ENCODE results near the gene MAGI2. TPM values are rescaled to one million over a fixed set of nuclear protein-coding genes. Genes with fewer than 3 reads are reported as not detected.

Gene MAGI2
- total and polyA plus RNA-seq, 2 of the 13 experiments (the other 11 are each of a cell fraction or from before 2014, with no cell fraction given), result 1.5 to 3.8 TPM

DNA sequence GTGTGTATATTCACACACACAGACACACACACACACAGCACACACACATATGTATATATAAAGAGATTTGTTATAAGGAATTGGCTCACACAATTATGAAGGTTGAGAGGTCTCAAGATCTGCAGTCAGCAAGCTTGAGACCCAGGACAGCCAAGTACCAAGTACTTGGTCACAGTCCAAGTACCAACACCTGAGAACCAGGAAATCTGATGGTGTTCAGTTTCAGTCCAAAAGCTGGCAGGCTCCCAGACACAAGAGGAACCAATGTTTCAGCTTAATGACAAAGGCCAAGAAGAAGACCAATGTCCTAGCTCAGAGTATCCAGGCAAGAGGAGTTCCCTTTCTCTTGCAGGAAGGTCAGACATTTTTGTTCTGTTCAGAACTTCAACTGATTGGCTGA lies 780.2 kb downstream of the MAGI2 start:
- Histone ChIP-seq H3K27ac (ENCODE audit: extremely low read length, insufficient read depth, low read length) (no peak overlapping the region), H4K20me1 (ENCODE audit: insufficient read depth, low read length) (no peaks in the 10 kb centered on the region), H2AFZ (ENCODE audit: low read length) (no peak overlapping the region), H3K27me3 (ENCODE audit: control insufficient read depth in 1 of 2, insufficient read depth in 2 of 2, low read length in 2 of 2) (no peaks in the 10 kb centered on the region), H3K79me2 (ENCODE audit: insufficient read depth, low read length) (no peaks in the 10 kb centered on the region), H3K4me2 (ENCODE audit: low read depth, low read length) (no peak overlapping the region), H3K9ac (ENCODE audit: insufficient read depth, low read depth, low read length) (no peak overlapping the region), H3K9me3 (ENCODE audit: low read length) (no peaks in the 10 kb centered on the region), H3K36me3 (replicated peaks in 1 of 2; ENCODE audit: control insufficient read depth in 1 of 2, insufficient read depth in 2 of 2, low read length in 2 of 2) (no peaks in the 10 kb centered on the region), H3K4me1 (ENCODE audit: insufficient read depth, low read length) (no peaks in the 10 kb centered on the region), H3K4me3 (replicated peaks in 1 of 3; ENCODE audit: insufficient read depth in 1 of 3, low read depth in 2 of 3, low read length in 3 of 3) (no peak overlapping the region)
- CTCF ChIA-PET (ENCODE audit: low intra/inter-chr PET ratio, low total read pairs), result no interaction called here
- in situ Hi-C loops (cut with HindIII; ENCODE audit: extremely low pct_ligation_motif_present, low pct_unique_long_range_greater_than_20kb) (no loop called here), intact Hi-C loops (cut with micrococcal nuclease; ENCODE audit: unreplicated experiment) (no loop called here)
- BruUV-seq (replicated peaks), result no TSS peak
- no peak for DNase-seq (ENCODE audit: low spot score)
- no peak for FAIRE-seq
- ATAC-seq, result no peak
- POLR2A ChIA-PET, result no interaction called here
- TF ChIP-seq NAIF1 (CRISPR knock-in tag; IDR thresholded peaks at IDR 0.05; ENCODE audit: borderline replicate concordance), result no peak
- TF ChIP-seq CREB1 (IDR thresholded peaks at IDR 0.05), result no peak
- TF ChIP-seq CREB1 (CRISPR knock-in tag; IDR thresholded peaks at IDR 0.05), result no peak
- TF ChIP-seq SALL2 (CRISPR knock-in tag; IDR thresholded peaks at IDR 0.05), result no peak
- no peak for TF ChIP-seq ZNF878 (CRISPR knock-in tag; IDR thresholded peaks at IDR 0.05)
- TF ChIP-seq ZNF713 (CRISPR knock-in tag; IDR thresholded peaks at IDR 0.05), result no peak

DNA sequence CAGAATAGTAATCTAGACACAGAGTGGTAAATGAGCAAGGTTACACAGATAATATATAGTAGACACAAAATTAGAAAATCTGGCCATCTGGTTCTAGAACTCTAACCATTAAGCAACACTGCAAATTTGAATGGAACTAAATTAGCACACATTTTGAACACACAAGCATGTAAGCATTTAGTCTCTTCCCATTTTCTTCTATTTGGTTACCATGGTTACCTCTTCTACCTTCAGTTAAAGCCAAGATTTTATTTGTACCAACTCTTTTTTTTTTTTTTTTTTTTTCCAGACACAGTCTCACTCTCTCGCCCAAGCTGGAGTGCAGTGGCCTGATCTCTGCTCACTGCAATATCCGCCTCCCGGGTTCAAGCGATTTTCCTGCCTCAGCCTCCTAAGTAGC lies 790.5 kb downstream of the MAGI2 start:
- BruUV-seq (replicated peaks), result no TSS peak
- Histone ChIP-seq H3K79me2 (ENCODE audit: insufficient read depth, low read length) (no peaks in the 10 kb centered on the region), H3K9me3 (ENCODE audit: low read length) (no peaks in the 10 kb centered on the region), H3K9ac (ENCODE audit: insufficient read depth, low read depth, low read length) (no peak overlapping the region), H3K4me2 (ENCODE audit: low read depth, low read length) (no peak overlapping the region), H3K27ac (ENCODE audit: extremely low read length, insufficient read depth, low read length) (no peak overlapping the region), H3K4me3 (replicated peaks in 1 of 3; ENCODE audit: insufficient read depth in 1 of 3, low read depth in 2 of 3, low read length in 3 of 3) (no peak overlapping the region), H3K36me3 (replicated peaks in 1 of 2; ENCODE audit: control insufficient read depth in 1 of 2, insufficient read depth in 2 of 2, low read length in 2 of 2) (no peaks in the 10 kb centered on the region), H3K27me3 (ENCODE audit: control insufficient read depth in 1 of 2, insufficient read depth in 2 of 2, low read length in 2 of 2) (no peaks in the 10 kb centered on the region), H4K20me1 (ENCODE audit: insufficient read depth, low read length) (no peaks in the 10 kb centered on the region), H3K4me1 (ENCODE audit: insufficient read depth, low read length) (no peaks in the 10 kb centered on the region), H2AFZ (ENCODE audit: low read length) (no peak overlapping the region)
- intact Hi-C loops (cut with micrococcal nuclease; ENCODE audit: unreplicated experiment), result no loop called here
- in situ Hi-C loops (cut with HindIII; ENCODE audit: extremely low pct_ligation_motif_present, low pct_unique_long_range_greater_than_20kb), result no loop called here
- POLR2A ChIA-PET, result no interaction called here
- no peak for FAIRE-seq
- TF ChIP-seq, protein P1, sequence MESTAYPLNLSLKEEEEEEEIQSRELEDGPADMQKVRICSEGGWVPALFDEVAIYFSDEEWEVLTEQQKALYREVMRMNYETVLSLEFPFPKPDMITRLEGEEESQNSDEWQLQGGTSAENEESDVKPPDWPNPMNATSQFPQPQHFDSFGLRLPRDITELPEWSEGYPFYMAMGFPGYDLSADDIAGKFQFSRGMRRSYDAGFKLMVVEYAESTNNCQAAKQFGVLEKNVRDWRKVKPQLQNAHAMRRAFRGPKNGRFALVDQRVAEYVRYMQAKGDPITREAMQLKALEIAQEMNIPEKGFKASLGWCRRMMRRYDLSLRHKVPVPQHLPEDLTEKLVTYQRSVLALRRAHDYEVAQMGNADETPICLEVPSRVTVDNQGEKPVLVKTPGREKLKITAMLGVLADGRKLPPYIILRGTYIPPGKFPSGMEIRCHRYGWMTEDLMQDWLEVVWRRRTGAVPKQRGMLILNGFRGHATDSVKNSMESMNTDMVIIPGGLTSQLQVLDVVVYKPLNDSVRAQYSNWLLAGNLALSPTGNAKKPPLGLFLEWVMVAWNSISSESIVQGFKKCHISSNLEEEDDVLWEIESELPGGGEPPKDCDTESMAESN (CRISPR knock-in tag; conservative IDR thresholded peaks at IDR 0.05), result no peak
- TF ChIP-seq ZNF468 (CRISPR knock-in tag; IDR thresholded peaks at IDR 0.05) (no peak), HNF4A (CRISPR knock-in tag; IDR thresholded peaks at IDR 0.05) (no peak), SRSF9 (IDR thresholded peaks at IDR 0.05; ENCODE audit: borderline replicate concordance, insufficient read depth, low read depth, low read length, poor library complexity, severe bottlenecking) (no peak), RFX1 (IDR thresholded peaks at IDR 0.05) (peak; percentile 36; the same call in 1 of the 2 replicates), ZNF263 (CRISPR knock-in tag; IDR thresholded peaks at IDR 0.05) (no peak), ZNF496 (CRISPR knock-in tag; IDR thresholded peaks at IDR 0.05; ENCODE audit: insufficient replicate concordance) (no peak)
- TF ChIP-seq, protein P2, sequence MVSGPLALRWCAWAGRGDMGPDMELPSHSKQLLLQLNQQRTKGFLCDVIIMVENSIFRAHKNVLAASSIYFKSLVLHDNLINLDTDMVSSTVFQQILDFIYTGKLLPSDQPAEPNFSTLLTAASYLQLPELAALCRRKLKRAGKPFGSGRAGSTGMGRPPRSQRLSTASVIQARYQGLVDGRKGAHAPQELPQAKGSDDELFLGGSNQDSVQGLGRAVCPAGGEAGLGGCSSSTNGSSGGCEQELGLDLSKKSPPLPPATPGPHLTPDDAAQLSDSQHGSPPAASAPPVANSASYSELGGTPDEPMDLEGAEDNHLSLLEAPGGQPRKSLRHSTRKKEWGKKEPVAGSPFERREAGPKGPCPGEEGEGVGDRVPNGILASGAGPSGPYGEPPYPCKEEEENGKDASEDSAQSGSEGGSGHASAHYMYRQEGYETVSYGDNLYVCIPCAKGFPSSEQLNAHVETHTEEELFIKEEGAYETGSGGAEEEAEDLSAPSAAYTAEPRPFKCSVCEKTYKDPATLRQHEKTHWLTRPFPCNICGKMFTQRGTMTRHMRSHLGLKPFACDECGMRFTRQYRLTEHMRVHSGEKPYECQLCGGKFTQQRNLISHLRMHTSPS (CRISPR knock-in tag; IDR thresholded peaks at IDR 0.05; ENCODE audit: low read depth), result no peak
- no peak for ATAC-seq
- no peak for DNase-seq (ENCODE audit: low spot score)
- 61% methylated on average over 4 of the region's 4 CpGs for WGBS (ENCODE audit: low lambda C conversion rate)
- CTCF ChIA-PET (ENCODE audit: low intra/inter-chr PET ratio, low total read pairs), result no interaction called here
